GM23338 (cell line): ENCODE data around the gene PTPRQ. TPM values are rescaled to one million over a fixed set of nuclear protein-coding genes. Genes with fewer than 3 reads are reported as not detected.

Experiments used
- ATAC-seq: fragments of 200-7000 bp; cut with Tn5 transposase; 3 replicates; pipeline ENCODE4 v1.9.1; 2020
- DNase-seq: peaks from one replicate; pipeline ENCODE4 v3.0.0-alpha.2; 2015; ENCODE audit warnings: low spot score
- H2AFZ ChIP-seq: fragments of 200-600 bp; sonication (generic); 2 replicates; pipeline ENCODE4 v1.8.0; 2016; ENCODE audit warnings: antibody characterized with exemption, mild to moderate bottlenecking, moderate library complexity
- H3F3A ChIP-seq: fragments of 200-600 bp; sonication (generic); replicated peaks from 2 replicates; pipeline ENCODE4 v1.8.0; 2017; ENCODE audit warnings: antibody characterized with exemption, mixed run types, low read depth
- H3K27ac ChIP-seq: fragments of 200-600 bp; sonication (generic); 2 replicates; pipeline ENCODE4 v1.6.1; 2016; ENCODE audit warnings: low read depth
- H3K27me3 ChIP-seq: fragments of 200-600 bp; sonication (generic); 2 replicates; pipeline ENCODE4 v1.8.0; 2016; ENCODE audit warnings: mild to moderate bottlenecking, mixed run types, moderate library complexity; ENCODE audit not compliant: insufficient read depth
- H3K36me3 ChIP-seq: fragments of 200-600 bp; sonication (generic); 2 replicates; pipeline ENCODE4 v1.8.0; 2016; ENCODE audit warnings: mild to moderate bottlenecking; ENCODE audit not compliant: insufficient read depth
- H3K4me1 ChIP-seq: fragments of 200-600 bp; sonication (generic); 2 replicates; pipeline ENCODE4 v1.8.0; 2016; ENCODE audit warnings: mild to moderate bottlenecking, moderate library complexity; ENCODE audit not compliant: insufficient read depth
- H3K4me2 ChIP-seq: fragments of 200-600 bp; sonication (generic); 2 replicates; pipeline ENCODE4 v1.7.1; 2017; ENCODE audit warnings: mixed run types
- H3K4me3 ChIP-seq: fragments of 200-600 bp; sonication (generic); 2 replicates; pipeline ENCODE4 v1.6.1; 2016; ENCODE audit warnings: mixed run types
- H3K79me2 ChIP-seq: fragments of 200-600 bp; sonication (generic); replicated peaks from 2 replicates; pipeline ENCODE4 v1.8.0; 2017; ENCODE audit warnings: mild to moderate bottlenecking; ENCODE audit not compliant: insufficient read depth
- H3K9me2 ChIP-seq: fragments of 200-600 bp; sonication (generic); 2 replicates; pipeline ENCODE4 v1.8.0; 2017; ENCODE audit not compliant: insufficient read depth
- H4K20me1 ChIP-seq: fragments of 200-600 bp; sonication (generic); replicated peaks from 2 replicates; pipeline ENCODE4 v1.8.0; 2017; ENCODE audit warnings: mild to moderate bottlenecking; ENCODE audit not compliant: insufficient read depth
- H3K27ac Mint-ChIP-seq: 2 replicates; pipeline ENCODE4 v1.8.0; 2020; ENCODE audit warnings: inconsistent platforms, mild to moderate bottlenecking, moderate library complexity, mixed read lengths
- H3K27me3 Mint-ChIP-seq: 3 replicates; pipeline ENCODE4 v1.8.0; 2022; ENCODE audit warnings: low read depth, mild to moderate bottlenecking, moderate library complexity, mixed read lengths, inconsistent platforms; ENCODE audit not compliant: insufficient read depth, poor library complexity
- H3K36me3 Mint-ChIP-seq: 3 replicates; pipeline ENCODE4 v1.8.0; 2021; ENCODE audit warnings: low read depth, mild to moderate bottlenecking, inconsistent platforms, moderate library complexity, mixed read lengths
- H3K4me1 Mint-ChIP-seq: 3 replicates; pipeline ENCODE4 v1.8.0; 2020; ENCODE audit warnings: mild to moderate bottlenecking, inconsistent platforms, mixed read lengths
- H3K4me3 Mint-ChIP-seq: 3 replicates; pipeline ENCODE4 v1.8.0; 2021; ENCODE audit warnings: moderate library complexity, mild to moderate bottlenecking, inconsistent platforms, mixed read lengths
- H3K9me3 Mint-ChIP-seq: 3 replicates; pipeline ENCODE4 v1.8.0; 2020; ENCODE audit warnings: moderate library complexity, mild to moderate bottlenecking, inconsistent platforms, mixed read lengths
- CREB1 ChIP-seq: fragments of 250-450 bp; sonication (Bioruptor Pico); IDR thresholded peaks from 2 replicates; pipeline ENCODE4 v1.5.0; 2020; ENCODE audit warnings: low read depth, mild to moderate bottlenecking, moderate library complexity
- ETS1 ChIP-seq: IDR thresholded peaks from 2 replicates; pipeline ENCODE4 v1.6.1; 2016; ENCODE audit warnings: antibody characterized with exemption
- EZH2 ChIP-seq: fragments of 200-600 bp; sonication (generic); IDR thresholded peaks from one replicate; pipeline ENCODE4 v1.8.0; 2017; ENCODE audit warnings: antibody characterized with exemption, mild to moderate bottlenecking, low read depth; ENCODE audit not compliant: unreplicated experiment
- EZH2phosphoT487 ChIP-seq: fragments of 200-600 bp; sonication (generic); IDR thresholded peaks from one replicate; pipeline ENCODE4 v1.8.1; 2018; ENCODE audit warnings: antibody characterized with exemption; ENCODE audit not compliant: unreplicated experiment
- JUNB ChIP-seq: IDR thresholded peaks from one replicate; pipeline ENCODE4 v1.6.1; 2016; ENCODE audit warnings: antibody characterized with exemption; ENCODE audit not compliant: unreplicated experiment
- NANOG ChIP-seq: IDR thresholded peaks from 2 replicates; pipeline ENCODE4 v1.6.1; 2016; ENCODE audit warnings: antibody characterized with exemption, borderline replicate concordance
- POLR2AphosphoS5 ChIP-seq: IDR thresholded peaks from 2 replicates; pipeline ENCODE4 v1.6.1; 2016; ENCODE audit warnings: antibody characterized with exemption, low read depth
- REST ChIP-seq: IDR thresholded peaks from one replicate; pipeline ENCODE4 v1.6.1; 2018; ENCODE audit warnings: antibody characterized with exemption; ENCODE audit not compliant: unreplicated experiment
- ZNF114 ChIP-seq: fragments of 250-450 bp; sonication (Bioruptor Pico); IDR thresholded peaks from 2 replicates; pipeline ENCODE4 v1.5.0; 2020; ENCODE audit warnings: mild to moderate bottlenecking, moderate library complexity
- ZNF331 ChIP-seq: fragments of 250-450 bp; sonication (Bioruptor Pico); IDR thresholded peaks from 2 replicates; pipeline ENCODE4 v1.5.0; 2020; ENCODE audit warnings: low read depth, mild to moderate bottlenecking, moderate library complexity
- ZNF462 ChIP-seq: fragments of 250-450 bp; sonication (Bioruptor Pico); IDR thresholded peaks from 2 replicates; pipeline ENCODE4 v1.5.0; 2020; ENCODE audit warnings: mild to moderate bottlenecking, moderate library complexity
- polyA plus RNA-seq: library from polyadenylated mRNA; unstranded; fragments of >200 nt; fragmentation: Nextera tagmentation; extraction: Ambion mirVana; gene quantifications from 2 replicates; pipeline ENCODE4 v1.2.1, GENCODE V29; 2016
- total RNA-seq: library from RNA; depleted of rRNA; stranded (reverse); fragments of >200 nt; shearing (Covaris generic); gene quantifications from 2 replicates; pipeline ENCODE4 v1.2.3, GENCODE V29; 2014

Gene PTPRQ
- total and polyA plus RNA-seq, 2 experiments from 2014 or later, result not detected

GRCh38 chr12:80509781-80510556, 65.9 kb downstream of the PTPRQ start:
- H3K27ac Mint-ChIP-seq, result no peak overlapping the region
- H3K4me3 ChIP-seq, result no peak overlapping the region
- H3K27ac ChIP-seq, result no peak overlapping the region
- no peak for TF ChIP-seq EZH2phosphoT487
- no peak for TF ChIP-seq POLR2AphosphoS5
- TF ChIP-seq ETS1, result no peak
- TF ChIP-seq ZNF462 (CRISPR knock-in tag), result no peak
- TF ChIP-seq ZNF114, result no peak
- TF ChIP-seq JUNB, result no peak
- no peak for TF ChIP-seq EZH2
- no peak for TF ChIP-seq CREB1 (CRISPR knock-in tag)
- no peak for TF ChIP-seq ZNF331 (CRISPR knock-in tag)
- TF ChIP-seq NANOG, result no peak
- no peak for TF ChIP-seq REST
- DNase-seq (no peak), ATAC-seq (no peak)
- no peak overlapping the region for H3K4me2 ChIP-seq
- no peaks in the 10 kb centered on the region for H3K36me3 Mint-ChIP-seq
- H3K4me3 Mint-ChIP-seq, result no peak overlapping the region
- H3K36me3 ChIP-seq, result no peaks in the 10 kb centered on the region
- no peaks in the 10 kb centered on the region for H3K27me3 Mint-ChIP-seq
- H2AFZ ChIP-seq, result no peak overlapping the region
- no peaks in the 10 kb centered on the region for H3K4me1 ChIP-seq
- peaks cover under 1% of the 10 kb centered on the region; the same call in 2 of the 3 replicates for H3K4me1 Mint-ChIP-seq
- no peaks in the 10 kb centered on the region for H3K9me2 ChIP-seq
- H4K20me1 ChIP-seq, result no peaks in the 10 kb centered on the region
- no peaks in the 10 kb centered on the region for H3K79me2 ChIP-seq
- H3K27me3 ChIP-seq, result no peaks in the 10 kb centered on the region
- no peaks in the 10 kb centered on the region for H3K9me3 Mint-ChIP-seq
- H3F3A ChIP-seq, result no peaks in the 10 kb centered on the region
